SK-N-SH (cell line): ENCODE measurements around the gene NOTCH3. TPM values are rescaled to one million over a fixed set of nuclear protein-coding genes. Genes with fewer than 3 reads are reported as not detected.
A peak's percentile ranks its signal among the peaks of the same experiment; 100 is the strongest.

ENCODE experiments used
- CTCF ChIA-PET: fragments of 300-600, 350-600 bp; formaldehyde crosslinking; extraction: SDS; loops from one replicate; lab custom pipeline; 2021; lab: Yijun Ruan, JAX
- POLR2A ChIA-PET: fragments of 350-600 bp; sonication (Branson Sonifier 250); formaldehyde crosslinking; extraction: SDS; loops from one replicate; lab custom pipeline; 2020; ENCODE audit warnings: antibody characterized with exemption, inconsistent platforms; lab: Yijun Ruan, JAX
- DNase-seq: peaks from one replicate; pipeline ENCODE4 v3.0.0; 2012
- H2AFZ ChIP-seq: fragments of 200-600 bp; sonication (generic); 2 replicates; pipeline ENCODE4 v1.8.1; 2016; ENCODE audit warnings: antibody characterized with exemption, mild to moderate bottlenecking, low read depth
- H3F3A ChIP-seq: fragments of 200-600 bp; sonication (generic); replicated peaks from 2 replicates; pipeline ENCODE3; 2016; ENCODE audit warnings: antibody characterized with exemption, mild to moderate bottlenecking; ENCODE audit not compliant: insufficient read depth
- H3K27ac ChIP-seq, 2 experiments: fragments of 200-500 bp in 1 of 2; fragments of 200-600 bp in 1 of 2; sonication (Bioruptor generic) in 1 of 2; sonication (generic), shearing (Covaris generic) in 1 of 2; 2 replicates each; pipeline versions ENCODE4 v1.5.1 to v1.6.1; 2014 to 2016; ENCODE audit warnings: low read depth in 2 of 2, inconsistent platforms in 1 of 2, low read length in 1 of 2, mild to moderate bottlenecking in 1 of 2, mixed read lengths in 1 of 2
- H3K27me3 ChIP-seq: fragments of 200-600 bp; sonication (generic), shearing (Covaris generic); 2 replicates; pipeline ENCODE4 v1.6.1; 2016; ENCODE audit warnings: mixed run types; ENCODE audit not compliant: insufficient read depth
- H3K36me3 ChIP-seq, 2 experiments: fragments of 200-500 bp in 1 of 2; fragments of 200-600 bp in 1 of 2; sonication (Bioruptor generic) in 1 of 2; sonication (generic) in 1 of 2; replicated peaks in 1 of 2; 2 replicates each; pipeline versions ENCODE3 to v1.5.1; 2014 to 2016; ENCODE audit warnings: low read length in 1 of 2, mild to moderate bottlenecking in 1 of 2; ENCODE audit not compliant: insufficient read depth in 2 of 2, control insufficient read depth in 1 of 2
- H3K4me1 ChIP-seq, 2 experiments: fragments of 200-500 bp in 1 of 2; fragments of 200-600 bp in 1 of 2; sonication (Bioruptor generic) in 1 of 2; sonication (generic), shearing (Covaris generic) in 1 of 2; 2 replicates each; pipeline versions ENCODE4 v1.5.1 to v1.6.1; 2014 to 2016; ENCODE audit warnings: low read depth in 1 of 2, low read length in 1 of 2, mixed run types in 1 of 2; ENCODE audit not compliant: insufficient read depth in 2 of 2, control insufficient read depth in 1 of 2
- H3K4me2 ChIP-seq: fragments of 200-600 bp; sonication (generic), shearing (Covaris generic); 2 replicates; pipeline ENCODE4 v1.6.1; 2017; ENCODE audit warnings: mixed run types
- H3K4me3 ChIP-seq, 2 experiments: fragments of 200-500 bp in 1 of 2; fragments of 200-600 bp in 1 of 2; sonication (Bioruptor generic) in 1 of 2; sonication (generic), shearing (Covaris generic) in 1 of 2; 2 replicates each; pipeline versions ENCODE4 v1.5.1 to v1.8.1; 2014 to 2016; ENCODE audit warnings: low read depth in 2 of 2, inconsistent platforms in 1 of 2, low read length in 1 of 2, mild to moderate bottlenecking in 1 of 2, mixed read lengths in 1 of 2, moderate library complexity in 1 of 2
- H3K79me2 ChIP-seq: fragments of 200-600 bp; sonication (generic); 2 replicates; pipeline ENCODE4 v1.8.1; 2017; ENCODE audit warnings: mild to moderate bottlenecking; ENCODE audit not compliant: insufficient read depth
- H3K9ac ChIP-seq: fragments of 200-600 bp; sonication (generic); 2 replicates; pipeline ENCODE4 v1.6.1; 2017; ENCODE audit warnings: mixed run types
- H3K9me2 ChIP-seq: fragments of 200-600 bp; sonication (generic); 2 replicates; pipeline ENCODE4 v1.6.1; 2017; ENCODE audit warnings: mixed run types
- H3K9me3 ChIP-seq: fragments of 200-600 bp; sonication (generic); 2 replicates; pipeline ENCODE4 v1.6.1; 2017; ENCODE audit warnings: mixed run types, mild to moderate bottlenecking, moderate library complexity
- H4K20me1 ChIP-seq: fragments of 200-600 bp; sonication (generic); 2 replicates; pipeline ENCODE4 v1.6.1; 2017; ENCODE audit warnings: mild to moderate bottlenecking, mixed run types; ENCODE audit not compliant: insufficient read depth
- EP300 ChIP-seq, 2 experiments: IDR thresholded peaks; 2 replicates each; pipeline versions ENCODE4 v1.4.0 to v1.6.1; 2012; ENCODE audit warnings: borderline replicate concordance in 1 of 2, low read depth in 1 of 2, low read length in 1 of 2
- FOXJ3 ChIP-seq: sonication (generic); formaldehyde crosslinking; IDR thresholded peaks from 2 replicates; pipeline ENCODE4 v1.5.1; 2020; ENCODE audit warnings: mild to moderate bottlenecking, missing genetic modification reagents
- FOXM1 ChIP-seq: IDR thresholded peaks from 2 replicates; pipeline ENCODE4 v1.4.0; 2012; ENCODE audit warnings: low read depth, mild to moderate bottlenecking
- JUND ChIP-seq: IDR thresholded peaks from 2 replicates; pipeline ENCODE4 v1.4.0; 2012
- MEF2A ChIP-seq: IDR thresholded peaks from 2 replicates; pipeline ENCODE4 v1.4.0; 2012; ENCODE audit warnings: low read depth, borderline replicate concordance
- MXI1 ChIP-seq: IDR thresholded peaks from 2 replicates; pipeline ENCODE4 v1.6.1; 2012; ENCODE audit warnings: mild to moderate bottlenecking, low read depth, low read length, improper control_type of control experiment
- NFIC ChIP-seq: IDR thresholded peaks from 2 replicates; pipeline ENCODE4 v1.4.0; 2012; ENCODE audit warnings: borderline replicate concordance
- NRF1 ChIP-seq: IDR thresholded peaks from 2 replicates; pipeline ENCODE4 v1.6.1; 2012; ENCODE audit warnings: low read depth, mild to moderate bottlenecking, low read length
- RAD21 ChIP-seq: IDR thresholded peaks from 2 replicates; pipeline ENCODE4 v1.6.1; 2012; ENCODE audit warnings: mild to moderate bottlenecking, low read length
- SIN3A ChIP-seq: IDR thresholded peaks from 2 replicates; pipeline ENCODE4 v1.6.1; 2012; ENCODE audit warnings: low read depth, mild to moderate bottlenecking, low read length, moderate library complexity, borderline replicate concordance
- TCF12 ChIP-seq: IDR thresholded peaks from 2 replicates; pipeline ENCODE4 v1.4.0; 2012
- USF1 ChIP-seq: IDR thresholded peaks from 2 replicates; pipeline ENCODE4 v1.4.0; 2012; ENCODE audit warnings: low read depth, borderline replicate concordance
- ZBTB33 ChIP-seq: IDR thresholded peaks from 2 replicates; pipeline ENCODE4 v1.4.0; 2012; ENCODE audit warnings: low read depth, borderline replicate concordance
- WGBS: methylation state at CpG from one replicate; pipeline ENCODE4 v1.1.6; 2017; ENCODE audit warnings: low lambda C conversion rate; 5-methylcytosine and 5-hydroxymethylcytosine counted together
- polyA plus RNA-seq, 3 experiments: library from polyadenylated mRNA; depleted of rRNA; stranded (reverse); fragments of >200 nt; gene quantifications; 2 replicates each; pipeline ENCODE4 v1.2.3, GENCODE V29; 2012
- TF ChIP-seq, protein P1 (sequence below): IDR thresholded peaks from 2 replicates; pipeline ENCODE4; 2012
- TF ChIP-seq, protein P2 (sequence below): fragments of 150-350 bp; IDR thresholded peaks from 2 replicates; pipeline ENCODE4 v1.6.1; 2017; ENCODE audit warnings: antibody characterized with exemption, low read length, low read depth, borderline replicate concordance
- TF ChIP-seq, protein P3 (sequence below): fragments of 200-600 bp; sonication (generic); IDR thresholded peaks from 2 replicates; pipeline ENCODE4 v1.6.1; 2017; ENCODE audit warnings: antibody characterized with exemption, mild to moderate bottlenecking, moderate library complexity
- TF ChIP-seq, protein P4 (sequence below): fragments of 150-350 bp; IDR thresholded peaks from 2 replicates; pipeline ENCODE4 v1.6.1; 2016; ENCODE audit warnings: mild to moderate bottlenecking, low read depth, low read length

NOTCH3 gene
- polyA plus RNA-seq, 1 of the 3 experiments (the other 2 are of a cell fraction): 7.0 TPM

DNA sequence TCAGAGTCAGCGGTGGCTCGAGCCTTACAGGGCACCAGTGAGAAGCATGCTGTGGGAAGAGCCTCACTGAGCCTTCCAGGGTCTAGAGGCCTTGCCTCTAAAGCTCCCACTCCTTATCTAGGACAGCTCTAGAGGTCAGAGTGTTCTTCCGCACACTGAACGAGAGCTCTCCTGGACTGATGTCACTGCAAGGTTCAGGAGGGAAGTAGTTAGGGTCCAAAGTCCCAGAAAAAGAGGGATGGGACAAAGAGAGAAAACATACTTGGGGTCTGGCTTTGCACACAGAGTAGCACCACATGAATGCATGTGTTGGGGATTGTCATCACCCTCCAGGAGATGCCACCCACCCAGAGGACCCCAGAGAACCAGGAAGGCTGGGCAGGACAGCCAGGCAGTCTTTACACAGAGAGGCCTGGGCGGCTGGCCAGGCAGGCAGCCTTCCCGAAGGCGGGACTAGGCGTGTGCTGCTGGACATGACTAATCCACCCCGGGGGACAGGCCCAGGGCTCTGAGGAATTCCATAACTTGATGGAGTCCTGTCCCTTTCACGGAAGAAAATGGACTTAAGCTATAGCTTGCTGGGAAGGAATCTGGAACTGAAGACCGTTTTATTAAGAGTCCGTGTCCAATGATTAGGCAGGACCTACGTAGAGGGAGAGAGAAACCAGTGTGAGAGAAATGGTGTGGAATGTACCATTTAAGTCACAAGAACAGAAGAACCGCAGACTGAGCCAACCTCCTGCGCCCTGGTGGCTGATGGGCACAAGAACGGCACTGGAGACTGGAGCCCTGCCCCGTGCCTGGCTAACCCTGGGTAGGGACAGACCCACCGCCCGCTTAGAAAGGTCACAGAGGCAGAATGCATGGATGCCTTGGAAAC lies 48.1 kb upstream of the NOTCH3 start (continued):
- TF ChIP-seq SIN3A (no peak), NFIC (no peak), EP300 (IDR thresholded peaks at IDR 0.05; ENCODE audit: borderline replicate concordance in 1 of 2, low read depth in 1 of 2, low read length in 1 of 2) (no peak), MXI1 (no peak)
- TF ChIP-seq, protein P1, sequence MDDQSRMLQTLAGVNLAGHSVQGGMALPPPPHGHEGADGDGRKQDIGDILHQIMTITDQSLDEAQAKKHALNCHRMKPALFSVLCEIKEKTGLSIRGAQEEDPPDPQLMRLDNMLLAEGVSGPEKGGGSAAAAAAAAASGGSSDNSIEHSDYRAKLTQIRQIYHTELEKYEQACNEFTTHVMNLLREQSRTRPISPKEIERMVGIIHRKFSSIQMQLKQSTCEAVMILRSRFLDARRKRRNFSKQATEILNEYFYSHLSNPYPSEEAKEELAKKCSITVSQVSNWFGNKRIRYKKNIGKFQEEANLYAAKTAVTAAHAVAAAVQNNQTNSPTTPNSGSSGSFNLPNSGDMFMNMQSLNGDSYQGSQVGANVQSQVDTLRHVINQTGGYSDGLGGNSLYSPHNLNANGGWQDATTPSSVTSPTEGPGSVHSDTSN: peak; percentile 68
- TF ChIP-seq, protein P2, sequence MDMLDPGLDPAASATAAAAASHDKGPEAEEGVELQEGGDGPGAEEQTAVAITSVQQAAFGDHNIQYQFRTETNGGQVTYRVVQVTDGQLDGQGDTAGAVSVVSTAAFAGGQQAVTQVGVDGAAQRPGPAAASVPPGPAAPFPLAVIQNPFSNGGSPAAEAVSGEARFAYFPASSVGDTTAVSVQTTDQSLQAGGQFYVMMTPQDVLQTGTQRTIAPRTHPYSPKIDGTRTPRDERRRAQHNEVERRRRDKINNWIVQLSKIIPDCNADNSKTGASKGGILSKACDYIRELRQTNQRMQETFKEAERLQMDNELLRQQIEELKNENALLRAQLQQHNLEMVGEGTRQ: no peak
- TF ChIP-seq, protein P3, sequence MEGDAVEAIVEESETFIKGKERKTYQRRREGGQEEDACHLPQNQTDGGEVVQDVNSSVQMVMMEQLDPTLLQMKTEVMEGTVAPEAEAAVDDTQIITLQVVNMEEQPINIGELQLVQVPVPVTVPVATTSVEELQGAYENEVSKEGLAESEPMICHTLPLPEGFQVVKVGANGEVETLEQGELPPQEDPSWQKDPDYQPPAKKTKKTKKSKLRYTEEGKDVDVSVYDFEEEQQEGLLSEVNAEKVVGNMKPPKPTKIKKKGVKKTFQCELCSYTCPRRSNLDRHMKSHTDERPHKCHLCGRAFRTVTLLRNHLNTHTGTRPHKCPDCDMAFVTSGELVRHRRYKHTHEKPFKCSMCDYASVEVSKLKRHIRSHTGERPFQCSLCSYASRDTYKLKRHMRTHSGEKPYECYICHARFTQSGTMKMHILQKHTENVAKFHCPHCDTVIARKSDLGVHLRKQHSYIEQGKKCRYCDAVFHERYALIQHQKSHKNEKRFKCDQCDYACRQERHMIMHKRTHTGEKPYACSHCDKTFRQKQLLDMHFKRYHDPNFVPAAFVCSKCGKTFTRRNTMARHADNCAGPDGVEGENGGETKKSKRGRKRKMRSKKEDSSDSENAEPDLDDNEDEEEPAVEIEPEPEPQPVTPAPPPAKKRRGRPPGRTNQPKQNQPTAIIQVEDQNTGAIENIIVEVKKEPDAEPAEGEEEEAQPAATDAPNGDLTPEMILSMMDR: peak; percentile 22; the same call in 1 of the 2 replicates

DNA sequence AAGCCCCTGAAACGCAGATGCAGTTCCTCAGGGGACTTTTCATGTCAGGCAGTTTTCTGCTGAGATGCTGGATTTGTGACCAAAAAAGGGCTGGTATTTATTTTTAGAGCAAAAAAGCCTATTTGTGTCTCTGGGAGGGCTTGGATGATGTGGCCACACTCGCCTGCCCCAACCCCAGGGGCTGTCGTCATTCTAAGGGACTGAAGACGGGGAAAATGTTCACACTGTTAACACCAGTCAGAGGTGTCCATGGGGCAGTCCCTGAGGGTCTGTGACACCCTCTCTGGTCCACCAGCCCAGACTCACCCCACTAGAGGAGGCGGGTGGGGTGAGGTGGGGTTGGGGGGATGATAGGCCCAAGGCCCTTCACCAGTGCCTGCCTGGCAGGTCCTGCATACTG lies 47.3 kb upstream of the NOTCH3 start:
- no peak overlapping the region for H3K9ac ChIP-seq
- H3K4me1 ChIP-seq: peaks cover 17 to 46% of the 10 kb centered on the region in 2 experiments
- H3K36me3 ChIP-seq: peaks cover 12 to 64% of the 10 kb centered on the region in 2 experiments
- H3K9me3 ChIP-seq: no peaks in the 10 kb centered on the region
- no peak for DNase-seq
- no peak overlapping the region for H2AFZ ChIP-seq
- POLR2A ChIA-PET: interaction anchor here (0.6 kb wide), 1 partner anchor 11 kb away, joined by 3 read pairs; no protein-coding TSS in a partner anchor
- H3K4me2 ChIP-seq: peak overlapping the region; percentile 41; the same call in 1 of the 2 replicates
- H3F3A ChIP-seq: peaks cover 31% of the 10 kb centered on the region
- H4K20me1 ChIP-seq: peaks cover 77% of the 10 kb centered on the region
- CTCF ChIA-PET: interaction anchor here (0.6 kb wide), 1 partner anchor 19 kb away, joined by 3 read pairs; no protein-coding TSS in a partner anchor
- no peaks in the 10 kb centered on the region for H3K27me3 ChIP-seq
- H3K9me2 ChIP-seq: no peaks in the 10 kb centered on the region
- 98% methylated on average over 3 of the region's 5 CpGs for WGBS
- no peak for TF ChIP-seq ZBTB33
- TF ChIP-seq EP300 (IDR thresholded peaks at IDR 0.05; ENCODE audit: borderline replicate concordance in 1 of 2, low read depth in 1 of 2, low read length in 1 of 2): no peak
- TF ChIP-seq, protein P4, sequence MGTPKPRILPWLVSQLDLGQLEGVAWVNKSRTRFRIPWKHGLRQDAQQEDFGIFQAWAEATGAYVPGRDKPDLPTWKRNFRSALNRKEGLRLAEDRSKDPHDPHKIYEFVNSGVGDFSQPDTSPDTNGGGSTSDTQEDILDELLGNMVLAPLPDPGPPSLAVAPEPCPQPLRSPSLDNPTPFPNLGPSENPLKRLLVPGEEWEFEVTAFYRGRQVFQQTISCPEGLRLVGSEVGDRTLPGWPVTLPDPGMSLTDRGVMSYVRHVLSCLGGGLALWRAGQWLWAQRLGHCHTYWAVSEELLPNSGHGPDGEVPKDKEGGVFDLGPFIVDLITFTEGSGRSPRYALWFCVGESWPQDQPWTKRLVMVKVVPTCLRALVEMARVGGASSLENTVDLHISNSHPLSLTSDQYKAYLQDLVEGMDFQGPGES: no peak
- TF ChIP-seq JUND: no peak
- no peak for TF ChIP-seq TCF12
- no peak for TF ChIP-seq FOXJ3
- no peak for TF ChIP-seq NRF1
- TF ChIP-seq, protein P3: no peak
- TF ChIP-seq FOXM1: no peak
- no peak for TF ChIP-seq RAD21
- no peak for TF ChIP-seq MEF2A
- TF ChIP-seq USF1: no peak
- peaks cover 73% of the 10 kb centered on the region for H3K79me2 ChIP-seq
- H3K4me3 ChIP-seq: no peak overlapping the region
- peak overlapping the region in 1 of 2 experiments; percentile 97; a peak in 1 of 4 replicates for H3K27ac ChIP-seq
